GM18909 (cell line): ENCODE measurements around the gene SLC1A7.
"Not testable (repeated sequence)": the region's sequence is repeated elsewhere in the genome, so short reads cannot be mapped to it uniquely, and the experiment has no call there.

Source experiments
- ATAC-seq: cut with Tn5 transposase; IDR thresholded peaks from one replicate; pipeline ENCODE4 v1.9.1; 2021; ENCODE audit warnings: mild to moderate bottlenecking; ENCODE audit not compliant: unreplicated experiment, poor library complexity

Gene SLC1A7

DNA sequence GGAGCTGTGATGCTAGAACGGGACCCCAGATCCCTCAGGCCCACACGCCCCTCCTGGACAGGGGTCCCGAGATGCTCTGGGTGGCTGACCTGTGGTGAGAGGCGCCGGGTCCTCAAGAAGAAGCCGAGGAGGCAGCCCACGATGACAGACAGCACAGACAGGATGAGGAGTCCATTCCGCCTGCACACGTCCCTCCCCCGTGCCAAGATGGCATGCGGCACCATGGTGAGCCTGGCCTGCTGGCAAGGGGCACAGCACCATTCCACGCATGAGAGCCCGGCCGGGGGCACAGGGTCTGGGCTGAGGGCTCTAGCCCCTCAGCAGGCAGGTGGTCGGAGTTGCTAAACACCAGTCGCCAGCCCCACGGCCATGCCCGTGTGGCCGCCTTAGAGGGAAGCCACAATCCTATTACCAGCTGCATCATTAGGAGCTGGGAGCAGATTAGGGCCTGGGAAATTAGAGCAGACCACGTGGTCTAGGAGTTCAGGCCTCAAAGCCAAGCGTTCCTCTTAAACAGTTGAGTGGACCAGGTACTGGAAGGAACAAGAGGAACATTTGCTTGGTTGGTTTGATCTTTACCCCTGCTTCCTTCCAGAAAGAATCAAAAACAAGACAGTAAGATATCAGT, at the start of gene SLC1A7:
TSS of gene SLC1A7 (minus strand) at position 413 of the 628 bp plus-strand sequence. CDS start at position 224, 189 bp downstream.
- ATAC-seq = no peak

DNA sequence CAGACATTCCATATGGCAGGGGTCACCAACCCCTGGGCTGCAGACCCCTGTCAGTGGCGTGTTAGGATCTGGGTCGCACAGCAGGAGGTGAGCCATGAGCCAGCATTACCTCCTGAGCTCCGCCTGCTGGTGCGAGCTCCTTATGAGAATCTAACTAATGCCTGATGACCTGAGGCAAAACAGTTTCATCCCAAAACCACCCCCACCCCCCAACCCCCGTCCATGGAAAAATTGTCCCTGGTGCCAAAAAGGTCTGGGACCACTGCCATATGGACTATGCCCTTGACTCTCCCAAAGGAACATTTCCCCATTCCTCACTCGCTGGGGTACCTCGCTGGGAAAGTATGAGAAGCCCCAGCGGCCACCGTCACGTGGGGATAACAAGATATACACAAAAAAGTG, 47.8 kb upstream of the SLC1A7 start:
- ATAC-seq = no peak

DNA sequence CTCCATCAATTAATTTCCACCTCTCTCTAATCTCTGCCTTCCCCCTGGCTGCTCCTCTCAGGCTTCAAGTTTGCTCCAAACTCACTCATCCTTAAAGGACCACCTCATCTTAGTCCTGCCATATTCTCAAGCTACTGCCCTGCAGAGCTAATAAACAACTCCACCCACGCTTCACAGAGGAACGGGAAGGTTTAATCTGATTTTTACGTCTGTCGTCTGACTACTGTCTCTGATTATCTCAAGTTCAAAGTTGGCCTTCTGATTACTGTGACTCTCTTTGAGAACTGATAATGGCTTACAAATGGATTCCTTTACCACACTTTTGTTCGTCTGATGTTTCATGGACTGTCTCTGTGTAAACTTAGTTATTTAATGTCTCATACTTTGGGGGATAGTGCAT, 46.6 kb upstream of the SLC1A7 start:
- no peak for ATAC-seq

DNA sequence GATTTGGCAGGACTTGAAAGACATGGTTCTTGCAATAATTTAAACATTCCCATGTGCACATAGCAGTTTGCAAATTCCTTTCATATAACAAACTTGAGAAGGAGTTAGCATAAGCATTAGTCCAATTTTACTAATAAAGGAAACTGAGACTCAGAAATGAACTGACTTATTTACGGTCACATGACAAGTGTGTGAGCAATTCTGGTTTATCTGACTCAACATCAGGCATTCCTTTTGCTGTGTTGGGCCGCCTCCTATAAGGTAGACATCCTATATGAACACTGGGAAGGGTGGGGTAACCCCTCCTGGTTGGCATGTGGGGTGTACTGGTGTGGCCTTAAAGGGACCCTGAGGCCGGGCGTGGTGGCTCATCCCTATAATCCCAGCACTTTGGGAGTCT, 45.7 kb upstream of the SLC1A7 start:
- no peak for ATAC-seq

DNA sequence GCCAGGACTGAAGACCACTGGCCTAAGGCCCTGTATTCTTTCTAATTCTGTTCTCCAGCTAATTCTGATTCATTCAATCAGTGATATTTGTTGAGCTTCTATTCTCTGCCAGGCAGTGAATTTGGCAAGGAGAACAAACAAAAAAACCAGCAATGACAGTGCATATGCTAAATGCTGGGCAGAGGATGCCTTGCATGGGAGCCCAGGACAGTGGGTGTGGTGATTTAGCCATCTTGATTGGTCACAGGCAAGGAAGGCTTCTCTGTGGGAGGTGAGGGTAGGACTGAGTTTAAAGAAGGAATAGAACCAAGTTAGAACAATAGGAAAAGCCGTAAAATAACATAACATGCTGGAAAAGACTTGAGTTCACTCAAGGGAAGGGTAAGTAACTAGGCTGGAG, 45.0 kb upstream of the SLC1A7 start:
- ATAC-seq = no peak

DNA sequence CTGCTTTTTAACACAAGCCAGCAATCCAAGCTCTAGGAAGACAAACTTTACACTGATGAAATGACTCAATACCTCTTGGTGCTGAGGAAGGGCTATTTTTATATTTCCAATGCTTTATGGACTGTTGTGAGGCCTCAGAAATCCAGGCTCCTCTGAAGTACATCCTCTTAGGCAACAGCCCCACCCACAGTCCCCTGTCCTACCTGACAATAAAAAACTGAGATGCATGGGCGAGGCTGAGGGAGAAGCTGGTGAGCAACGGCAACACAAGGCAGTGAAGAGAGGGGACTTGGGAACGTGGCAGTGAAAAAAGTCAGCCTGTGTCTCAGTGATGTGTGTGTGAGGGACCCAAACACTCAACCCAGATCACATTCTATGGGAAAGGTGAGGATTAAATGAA, 44.1 kb upstream of the SLC1A7 start:
- ATAC-seq = no peak

DNA sequence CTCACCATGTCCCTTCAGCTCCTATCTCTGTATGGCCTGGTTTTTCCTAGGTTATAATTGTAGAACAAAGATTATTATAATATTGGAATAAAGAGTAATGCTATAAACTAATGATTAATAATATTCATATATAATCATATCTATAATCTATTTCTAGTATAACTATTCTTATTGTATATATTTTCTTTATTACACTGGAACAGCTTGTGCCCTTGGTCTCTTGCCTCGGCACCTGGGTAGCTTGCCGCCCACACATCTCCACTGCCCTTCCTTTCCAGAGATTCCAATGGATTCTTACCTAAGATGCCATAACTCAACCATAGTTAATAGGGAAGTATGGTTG, 43.5 kb upstream of the SLC1A7 start:
- ATAC-seq = not testable (repeated sequence)

DNA sequence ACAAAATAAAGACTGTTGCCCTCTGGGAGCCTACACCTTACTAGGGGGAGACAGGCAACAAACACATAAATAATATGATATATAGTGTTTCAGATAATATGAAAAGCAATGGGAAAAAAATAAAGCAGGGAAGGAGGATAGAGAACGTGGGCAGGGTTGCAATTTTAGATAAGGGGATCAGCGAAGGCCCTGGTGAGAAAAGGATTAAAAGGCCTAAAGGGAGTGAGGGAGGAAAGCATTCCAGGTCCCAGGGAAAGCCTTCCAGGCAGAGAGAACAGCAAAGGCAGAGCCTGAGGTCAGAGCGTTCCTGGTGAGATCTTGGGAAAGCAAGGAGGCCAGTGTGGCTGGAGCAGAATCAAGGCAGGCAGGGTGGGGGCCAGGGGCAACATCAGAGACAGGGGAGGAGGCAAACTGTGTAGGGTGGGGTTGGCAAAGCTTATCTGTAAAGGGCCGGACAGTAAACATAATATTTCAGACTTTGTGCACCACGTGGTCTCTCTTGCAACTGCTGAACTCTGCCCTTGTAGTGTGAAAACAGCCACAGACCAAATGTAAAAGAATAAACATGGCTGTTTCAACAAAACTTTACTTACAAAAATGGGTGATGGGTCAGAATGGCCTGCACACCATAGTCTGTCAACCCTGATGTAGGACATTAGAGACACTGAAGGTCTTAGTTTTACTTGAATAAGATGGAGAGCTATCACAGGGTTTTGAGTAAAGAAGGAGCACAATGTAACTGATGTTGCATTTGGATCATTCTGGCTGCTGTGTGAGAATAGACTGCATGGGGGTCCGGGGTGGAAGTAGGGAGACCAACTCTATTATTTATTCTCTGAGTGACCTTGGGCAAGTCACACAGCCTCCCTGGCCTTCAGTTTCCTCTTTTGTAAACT, 40.9 kb upstream of the SLC1A7 start:
- no peak for ATAC-seq

DNA sequence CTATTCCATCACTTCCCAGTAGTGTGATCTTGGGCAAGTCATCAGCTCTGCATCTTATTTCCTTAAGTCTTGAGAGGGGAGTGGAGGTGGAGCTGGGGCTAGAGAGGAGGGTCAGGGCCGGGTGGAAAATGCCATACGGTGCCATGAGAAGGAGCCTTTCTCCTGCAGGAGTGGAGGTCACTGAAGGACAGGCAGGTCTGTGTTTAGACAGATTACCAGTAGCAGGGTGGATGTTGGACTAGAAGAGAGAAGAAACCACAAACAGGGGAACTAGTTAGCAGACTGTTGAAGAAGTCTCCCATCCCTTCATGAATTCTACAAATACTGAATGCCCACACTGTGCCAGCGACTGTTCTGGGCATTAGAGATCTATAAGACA, 40.3 kb upstream of the SLC1A7 start:
- ATAC-seq = no peak

DNA sequence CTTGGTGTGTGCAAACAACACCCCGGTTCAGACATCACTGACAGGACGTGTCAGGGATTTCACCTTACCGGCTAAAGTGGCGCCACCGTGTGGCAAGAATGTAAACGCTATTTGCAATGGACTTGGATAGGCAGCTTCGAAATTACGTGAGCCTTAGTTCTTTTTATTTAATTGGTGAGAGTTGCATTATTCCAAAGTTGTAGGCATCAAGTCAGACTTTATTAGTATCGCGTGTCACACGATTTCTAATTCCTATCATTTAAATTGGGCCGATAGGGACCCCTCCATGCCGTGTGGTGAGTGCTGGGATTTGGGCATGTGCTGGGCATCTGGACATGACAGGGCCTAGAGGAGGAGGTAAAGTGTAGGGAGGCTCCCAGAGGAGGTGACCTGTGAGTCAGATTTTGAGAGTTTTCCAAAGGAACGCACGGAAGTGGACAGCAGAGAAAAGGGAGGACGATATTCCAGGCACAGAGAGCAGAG, 39.7 kb upstream of the SLC1A7 start:
- ATAC-seq = no peak

DNA sequence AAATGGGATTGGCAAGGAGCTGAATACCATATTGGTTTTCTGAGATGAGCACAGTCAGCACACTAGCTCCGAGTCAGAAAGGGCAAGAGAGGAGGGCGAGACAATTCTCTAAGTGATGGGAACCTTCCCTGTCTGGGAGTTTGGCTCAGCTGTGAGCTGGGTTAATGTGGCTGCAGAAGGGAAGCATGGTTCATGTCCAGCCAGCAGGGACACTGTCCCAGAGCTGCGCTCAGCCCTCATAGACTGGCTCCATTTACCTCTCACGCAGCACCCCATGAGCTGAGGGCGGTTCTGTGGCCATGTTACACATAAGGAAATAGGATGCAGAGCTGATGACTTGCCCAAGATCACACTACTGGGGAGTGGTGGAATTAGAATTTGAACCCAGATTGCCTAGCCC, 38.5 kb upstream of the SLC1A7 start:
- no peak for ATAC-seq

DNA sequence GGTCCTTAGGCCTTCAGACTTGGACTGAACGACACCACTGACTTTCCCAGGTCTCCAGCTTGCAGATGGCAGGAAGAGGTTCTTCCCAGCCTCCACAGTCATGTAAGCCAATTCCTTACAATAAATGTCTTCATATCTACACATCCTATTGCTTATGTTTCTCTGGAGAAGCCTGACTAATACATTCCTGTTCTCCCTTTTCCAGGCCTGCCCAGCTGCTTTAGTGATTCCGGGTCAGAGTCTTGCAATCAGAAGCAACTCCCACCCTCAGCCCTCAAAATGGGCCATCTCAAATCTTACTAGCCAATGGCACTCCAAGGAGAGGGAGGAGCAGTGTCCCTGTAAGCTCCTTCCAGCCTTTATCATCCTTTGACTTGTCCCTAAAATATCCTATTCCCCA, 37.8 kb upstream of the SLC1A7 start:
- no peak for ATAC-seq

DNA sequence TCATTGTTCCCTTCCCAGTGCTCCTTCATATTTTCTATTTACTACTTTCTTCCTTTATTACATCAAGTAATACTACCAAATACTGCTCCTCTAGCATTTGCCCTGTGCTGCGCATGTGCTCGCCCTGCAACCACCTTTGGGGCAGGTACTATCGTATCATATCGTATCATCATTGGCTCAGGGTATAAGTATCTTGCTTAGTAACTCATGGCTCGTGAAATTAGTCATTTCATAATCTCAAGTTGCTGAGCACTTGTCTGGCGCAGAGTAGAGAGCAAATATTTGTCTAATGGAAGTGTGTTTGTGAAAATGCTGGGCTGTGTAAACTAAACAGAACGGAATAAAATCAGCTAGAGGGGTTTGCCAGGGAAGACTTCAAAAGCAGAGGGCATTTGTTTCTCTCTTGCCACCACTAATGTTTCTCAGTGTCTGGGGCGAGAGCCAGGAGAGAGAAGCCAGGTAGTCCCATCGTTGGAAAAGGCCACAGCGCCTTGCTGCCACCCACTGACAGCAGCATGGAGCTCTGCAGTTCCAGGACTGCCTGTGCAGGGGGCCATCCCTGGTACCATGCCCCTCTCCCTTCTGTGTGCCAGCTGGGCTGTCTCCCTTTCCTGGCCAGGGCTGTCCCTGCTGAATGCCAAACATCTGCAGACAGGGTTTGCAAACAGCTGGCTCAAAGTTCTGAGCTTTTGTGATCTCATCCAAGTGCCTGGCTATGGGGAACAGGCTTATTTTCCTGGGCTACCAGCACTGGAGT, 34.2 kb upstream of the SLC1A7 start:
- ATAC-seq = no peak

DNA sequence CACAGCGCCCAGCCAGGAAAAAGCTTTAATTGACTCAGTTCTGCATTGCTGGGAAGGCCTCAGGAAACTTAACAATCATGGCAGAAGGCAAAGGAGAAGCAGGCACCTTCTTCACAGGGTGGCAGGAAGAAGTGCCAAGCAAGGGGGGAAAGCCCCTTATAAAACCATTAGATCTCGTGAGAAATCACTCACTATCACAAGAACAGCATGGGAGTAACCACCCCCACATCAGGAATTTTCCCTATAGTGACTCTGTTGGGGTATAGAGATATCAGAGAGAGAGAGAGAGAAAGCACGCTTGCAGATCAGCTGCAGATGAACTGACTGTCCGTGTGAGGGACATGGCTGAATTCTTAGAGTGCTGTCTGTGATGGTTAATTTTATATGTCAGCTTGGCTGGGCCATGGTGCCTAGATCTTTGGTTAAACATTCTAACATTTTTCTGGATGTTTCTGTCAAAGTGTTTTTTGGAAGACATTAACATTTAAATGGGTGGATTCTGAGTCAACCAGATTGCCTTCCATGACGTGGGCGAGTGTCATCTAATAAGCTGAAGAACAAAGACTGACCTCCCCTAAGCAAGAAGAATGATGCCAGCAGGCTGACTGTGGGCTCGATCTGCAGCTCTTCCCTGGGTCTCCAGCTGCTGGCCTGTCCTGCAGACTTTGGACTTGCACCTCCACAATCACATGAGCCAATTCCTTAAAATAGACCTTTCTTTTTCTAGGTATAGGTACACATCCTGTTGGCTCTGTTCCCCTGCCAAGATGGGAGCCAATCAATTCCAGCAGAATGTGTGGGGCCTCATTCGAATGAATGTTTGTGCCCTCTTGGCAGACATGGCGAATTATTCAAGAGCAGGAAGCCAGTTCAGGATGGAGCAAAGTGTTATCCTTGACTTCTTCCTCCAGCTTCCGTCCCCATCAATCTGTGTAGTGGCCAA, 32.8 kb upstream of the SLC1A7 start:
- no peak for ATAC-seq

DNA sequence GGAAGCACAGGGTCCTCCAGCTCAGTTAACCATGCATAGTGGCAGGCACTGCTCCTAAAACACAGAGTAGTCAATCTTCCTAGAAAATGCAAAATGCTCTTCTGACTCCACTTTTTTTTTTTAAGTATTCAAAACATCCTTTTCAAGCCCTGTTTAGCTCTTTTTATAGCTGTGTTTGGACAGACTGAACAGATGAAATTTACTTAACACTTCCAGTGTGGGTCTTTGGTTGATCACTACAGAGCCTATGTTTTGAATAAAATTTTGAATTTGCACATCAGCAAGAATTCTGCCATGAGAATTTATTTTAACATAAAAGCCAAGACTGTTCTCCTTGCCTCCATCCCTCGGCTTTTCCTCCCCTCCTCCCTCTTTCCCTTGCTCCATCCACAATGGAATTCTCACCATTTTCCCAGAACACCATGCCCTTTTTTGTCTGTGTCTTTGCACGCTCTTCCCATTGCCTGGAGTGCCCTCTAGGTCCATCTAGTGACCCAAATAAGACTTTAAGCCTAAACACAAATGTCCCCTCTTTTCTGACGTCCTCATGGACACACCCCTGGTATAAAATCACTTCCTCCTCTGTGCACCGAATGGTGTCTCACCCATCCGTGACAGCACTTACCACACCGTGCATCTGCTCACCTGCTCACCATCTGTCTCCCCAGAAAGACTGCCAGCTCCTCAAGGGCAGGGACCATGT, 30.1 kb upstream of the SLC1A7 start:
- peak; percentile 64 for ATAC-seq

DNA sequence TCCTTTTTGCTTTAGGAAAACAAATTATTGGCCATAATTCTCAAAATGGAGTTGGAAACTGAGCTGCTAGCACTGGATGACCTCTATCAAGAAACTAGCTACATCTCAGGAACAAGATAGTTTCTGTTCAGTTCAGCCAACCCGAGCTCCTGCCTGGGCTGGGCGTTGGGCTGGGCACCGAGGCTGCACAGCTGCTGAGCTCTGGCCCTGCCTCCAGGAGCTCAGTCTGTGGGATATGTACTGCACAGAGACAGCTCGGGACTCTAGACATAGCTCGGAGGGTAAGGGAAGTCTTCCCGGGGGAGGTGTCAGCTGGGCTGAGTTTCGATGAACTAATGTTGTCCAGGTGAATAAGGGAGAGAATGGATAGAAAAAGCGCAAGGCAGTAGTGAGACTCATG, 24.5 kb upstream of the SLC1A7 start:
- ATAC-seq = no peak

DNA sequence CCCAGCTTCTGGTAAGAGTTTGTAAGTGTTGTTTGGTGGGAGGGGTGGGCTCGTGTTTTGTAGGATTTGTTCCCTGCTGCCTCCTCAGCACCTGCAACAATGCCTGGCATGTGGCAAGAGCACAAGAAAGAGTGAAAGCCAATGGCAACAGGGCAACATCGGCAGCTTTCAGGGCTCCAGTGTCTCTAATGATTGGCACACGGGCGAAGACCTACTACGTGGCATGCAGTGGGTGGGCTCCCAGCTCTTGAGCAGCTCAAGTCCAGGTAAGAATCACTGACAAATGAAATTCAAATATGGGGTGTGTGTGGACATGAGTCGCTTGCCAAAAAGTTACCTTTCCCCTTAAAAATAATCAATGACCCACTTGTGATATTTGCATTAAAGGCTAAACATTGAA, 23.9 kb upstream of the SLC1A7 start:
- ATAC-seq = no peak

DNA sequence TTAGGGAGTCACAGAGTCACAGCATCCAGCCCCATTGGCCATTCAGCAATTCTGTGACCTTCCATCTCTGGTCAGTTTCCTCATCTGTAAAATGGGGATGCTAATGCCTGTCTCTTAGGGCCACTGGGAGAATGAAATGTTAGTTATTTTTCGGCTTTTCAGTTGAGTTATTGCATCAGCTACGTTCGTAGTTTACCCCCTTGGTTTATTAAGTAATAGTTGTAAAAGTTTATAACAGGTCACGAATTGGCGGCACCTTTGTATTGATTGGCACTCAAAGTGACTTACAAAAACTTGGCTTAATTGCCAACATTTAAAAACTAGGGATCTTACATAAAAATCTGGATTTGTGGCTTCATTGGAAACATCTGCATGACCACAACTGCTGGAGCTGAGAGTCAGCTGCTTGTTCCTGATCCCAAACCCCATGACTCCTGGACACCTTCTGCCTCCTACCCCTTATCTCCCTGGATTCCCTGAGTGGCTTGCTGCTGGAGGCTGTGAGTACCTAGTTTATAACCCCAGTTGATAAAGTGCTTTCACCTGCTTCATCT, 23.0 kb upstream of the SLC1A7 start:
- no peak for ATAC-seq

DNA sequence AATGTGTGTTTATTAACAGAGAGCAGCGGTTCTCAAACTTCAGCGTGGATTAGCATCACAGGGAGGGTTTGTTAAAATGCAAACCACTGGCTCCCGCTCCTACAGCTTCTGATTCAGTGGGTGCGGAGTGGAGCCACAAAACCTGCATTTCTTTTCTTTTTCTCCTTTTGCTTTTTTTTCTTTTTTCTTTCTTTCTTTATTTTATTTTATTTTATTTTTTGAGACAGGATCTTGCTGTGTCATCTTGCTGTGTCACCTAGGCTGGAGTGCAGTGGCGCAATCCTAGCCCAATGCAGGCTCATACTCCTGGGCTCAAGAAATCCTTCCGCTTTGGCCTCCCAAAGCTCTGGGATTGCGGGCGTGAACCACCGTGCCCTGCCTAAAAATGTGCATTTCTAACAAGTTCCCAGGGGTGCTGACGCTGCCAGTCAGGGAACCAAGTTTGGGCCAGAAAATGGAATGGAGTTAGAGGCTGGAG, 20.9 kb upstream of the SLC1A7 start:
- no peak for ATAC-seq
